ENCODE results near the gene MXRA8. TPM values are rescaled to one million over a fixed set of nuclear protein-coding genes. Genes with fewer than 3 reads are reported as not detected.

Gene MXRA8
- total RNA-seq, 1 experiment from 2014 or later = 9.6 TPM

DNA sequence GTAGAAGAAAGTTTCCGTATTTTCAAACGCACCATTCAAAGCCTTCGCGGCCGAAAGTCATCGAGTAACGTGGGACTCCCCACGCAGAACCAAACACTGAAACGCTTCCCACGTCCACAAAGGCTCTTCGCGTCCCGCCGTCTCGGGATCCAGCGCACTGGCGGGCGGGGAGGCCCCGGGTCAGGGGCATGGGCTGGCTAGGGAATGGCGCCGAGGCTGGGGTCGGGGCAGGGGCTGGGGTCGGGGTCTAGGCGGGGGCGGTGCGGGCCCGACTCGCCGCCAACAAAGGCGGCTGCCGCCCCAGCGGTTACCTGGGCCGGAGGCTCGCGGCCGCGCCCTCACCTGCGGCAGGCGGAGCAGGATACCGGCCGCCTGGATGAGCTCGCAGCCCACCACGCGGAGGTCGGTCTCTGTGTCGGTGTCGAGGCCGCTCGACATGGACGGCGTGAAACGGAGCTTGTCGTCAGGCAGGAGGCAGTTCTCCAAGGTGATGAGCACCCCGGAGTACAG, 40.4 kb upstream of the MXRA8 start:
- Histone ChIP-seq H2BK20ac (ENCODE audit: low read depth, low read length, poor library complexity, severe bottlenecking) (no peak overlapping the region), H3K4ac (ENCODE audit: low read depth, low read length) (no peak overlapping the region), H3K79me1 (ENCODE audit: insufficient read depth, low read depth, low read length, poor library complexity, severe bottlenecking) (peaks cover 12% of the 10 kb centered on the region), H3K9ac (ENCODE audit: extremely low read depth, insufficient read length, low read length) (peak overlapping the region; percentile 97), H2BK15ac (ENCODE audit: low read depth, low read length) (no peak overlapping the region), H3K27ac (ENCODE audit: insufficient read length, low read depth, low read length) (no peak overlapping the region), H4K91ac (ENCODE audit: insufficient read length, low read depth, low read length) (no peak overlapping the region), H3K14ac (ENCODE audit: insufficient read depth, low read length) (peak overlapping the region; percentile 95), H3K56ac (ENCODE audit: insufficient read length, low read depth, low read length) (no peak overlapping the region), H3K4me1 (ENCODE audit: insufficient read depth, low read length) (no peaks in the 10 kb centered on the region), H2BK5ac (ENCODE audit: insufficient read length, low read length) (no peak overlapping the region), H3K23me2 (ENCODE audit: insufficient read length, low read depth, low read length, poor library complexity, severe bottlenecking) (peaks cover 11% of the 10 kb centered on the region), H2AK5ac (ENCODE audit: insufficient read length, low read length) (no peak overlapping the region), H3K9me3 (ENCODE audit: control insufficient read depth, low read depth, low read length) (no peaks in the 10 kb centered on the region), H3K23ac (ENCODE audit: insufficient read length, low read depth, low read length) (no peak overlapping the region), H3K79me2 (ENCODE audit: insufficient read depth, low read length) (peaks cover 8% of the 10 kb centered on the region; the same call in 1 of the 2 replicates), H2AFZ (ENCODE audit: low read length) (no peak overlapping the region), H3K4me2 (ENCODE audit: insufficient read depth, insufficient read length, low read length) (peak overlapping the region; percentile 92), H2BK120ac (ENCODE audit: low read depth, low read length, poor library complexity, severe bottlenecking) (no peak overlapping the region), H2BK12ac (ENCODE audit: insufficient read length, low read depth, low read length) (no peak overlapping the region), H4K5ac (ENCODE audit: insufficient read length, low read depth, low read length) (no peak overlapping the region), H3K18ac (ENCODE audit: insufficient read length, low read depth, low read length) (peak overlapping the region; percentile 59), H3K27me3 (ENCODE audit: insufficient read depth, low read length) (no peaks in the 10 kb centered on the region), H4K20me1 (ENCODE audit: control insufficient read depth, insufficient read depth, insufficient read length) (peaks cover 2% of the 10 kb centered on the region), H3T11ph (ENCODE audit: low read length) (no peak overlapping the region), H4K8ac (replicated peaks; ENCODE audit: insufficient read length, low read depth, low read length) (no peak overlapping the region)
- Mint-ChIP-seq H3K4me3 (peak overlapping the region; percentile 90), H3K27me3 (ENCODE audit: low read depth) (peaks cover 1% of the 10 kb centered on the region; the same call in 1 of the 2 replicates), H3K36me3 (ENCODE audit: insufficient read depth in 1 of 3, low read depth in 3 of 3) (peaks cover 51 to 88% (median 70%) of the 10 kb centered on the region in 3 experiments), H3K27ac (peak overlapping the region; percentile 84 to 93 (median 92); a peak in 5 of 7 replicates), H3K4me1 (peaks cover 24 to 32% of the 10 kb centered on the region in 2 experiments), H3K9me3 (peaks cover 0 to 2% of the 10 kb centered on the region in 2 experiments; a peak in 2 of 5 replicates)
- TF ChIP-seq, protein P1, sequence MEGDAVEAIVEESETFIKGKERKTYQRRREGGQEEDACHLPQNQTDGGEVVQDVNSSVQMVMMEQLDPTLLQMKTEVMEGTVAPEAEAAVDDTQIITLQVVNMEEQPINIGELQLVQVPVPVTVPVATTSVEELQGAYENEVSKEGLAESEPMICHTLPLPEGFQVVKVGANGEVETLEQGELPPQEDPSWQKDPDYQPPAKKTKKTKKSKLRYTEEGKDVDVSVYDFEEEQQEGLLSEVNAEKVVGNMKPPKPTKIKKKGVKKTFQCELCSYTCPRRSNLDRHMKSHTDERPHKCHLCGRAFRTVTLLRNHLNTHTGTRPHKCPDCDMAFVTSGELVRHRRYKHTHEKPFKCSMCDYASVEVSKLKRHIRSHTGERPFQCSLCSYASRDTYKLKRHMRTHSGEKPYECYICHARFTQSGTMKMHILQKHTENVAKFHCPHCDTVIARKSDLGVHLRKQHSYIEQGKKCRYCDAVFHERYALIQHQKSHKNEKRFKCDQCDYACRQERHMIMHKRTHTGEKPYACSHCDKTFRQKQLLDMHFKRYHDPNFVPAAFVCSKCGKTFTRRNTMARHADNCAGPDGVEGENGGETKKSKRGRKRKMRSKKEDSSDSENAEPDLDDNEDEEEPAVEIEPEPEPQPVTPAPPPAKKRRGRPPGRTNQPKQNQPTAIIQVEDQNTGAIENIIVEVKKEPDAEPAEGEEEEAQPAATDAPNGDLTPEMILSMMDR (conservative IDR thresholded peaks at IDR 0.05) = no peak
- no peak for DNase-seq
- no CpG with 5 or more reads among the region's 54 CpGs for WGBS (ENCODE audit: extremely low coverage, insufficient read length, low lambda C conversion rate)

Data from H9 (cell line).